Measurements from ENCODE around the gene COL5A1. TPM values are rescaled to one million over a fixed set of nuclear protein-coding genes. Genes with fewer than 3 reads are reported as not detected.

The COL5A1 gene
- total RNA-seq, 4 donors from 2014 or later = 8.4 to 14.7 (median 11.3) TPM

- WGBS, 2 donors = 69 to 76% methylated on average over 6 of the region's 6 CpGs
- DNase-seq (ENCODE audit: low spot score in 2 of 2) = no peak
- H3K4me3 ChIP-seq (ENCODE audit: low read depth, poor library complexity, severe bottlenecking) = no peak overlapping the region
- intact Hi-C loops (cut with DNase I; ENCODE audit: low total_unique reads) = no loop called here
- TF ChIP-seq POLR2A (IDR thresholded peaks at IDR 0.05) (no peak), CTCF (IDR thresholded peaks at IDR 0.05) (no peak)
Measured at GRCh38 chr9:134661299-134661698, 19.7 kb downstream of the COL5A1 start.

GRCh38 chr9:134661791-134662142 is 20.2 kb downstream of the COL5A1 start:
- WGBS, 2 donors = 51 to 75% methylated on average over 11 of the region's 11 CpGs
- TF ChIP-seq POLR2A (IDR thresholded peaks at IDR 0.05) = no peak
- TF ChIP-seq CTCF (IDR thresholded peaks at IDR 0.05) = no peak

GRCh38 chr9:134662143-134662876 is 20.7 kb downstream of the COL5A1 start:
- no peak overlapping the region for H3K4me3 ChIP-seq (ENCODE audit: low read depth, poor library complexity, severe bottlenecking)
- WGBS, 2 donors = 50 to 61% methylated on average over 16 to 17 of the region's 17 CpGs
- peak; percentile 47 to 90 for DNase-seq (ENCODE audit: low spot score in 2 of 2)
- intact Hi-C loops (cut with DNase I; ENCODE audit: low total_unique reads) = no loop called here
- TF ChIP-seq POLR2A (IDR thresholded peaks at IDR 0.05) (no peak), CTCF (IDR thresholded peaks at IDR 0.05) (no peak)

More at GRCh38 chr9:134661791-134662142, 20.2 kb downstream of the COL5A1 start:
- intact Hi-C loops (cut with DNase I; ENCODE audit: low total_unique reads) = no loop called here
- H3K4me3 ChIP-seq (ENCODE audit: low read depth, poor library complexity, severe bottlenecking) = no peak overlapping the region
- DNase-seq (ENCODE audit: low spot score in 2 of 2) = peak in 1 of 2 donors; percentile 86

- TF ChIP-seq CTCF (IDR thresholded peaks at IDR 0.05) = no peak
- TF ChIP-seq POLR2A (IDR thresholded peaks at IDR 0.05) = no peak
- 82 to 87% methylated on average over 10 of the region's 10 CpGs for WGBS, 2 donors
- no peak overlapping the region for H3K4me3 ChIP-seq (ENCODE audit: low read depth, poor library complexity, severe bottlenecking)
- no peak for DNase-seq (ENCODE audit: low spot score in 2 of 2)
- intact Hi-C loops (cut with DNase I; ENCODE audit: low total_unique reads) = no loop called here
Measured at GRCh38 chr9:134663084-134663483, 21.5 kb downstream of the COL5A1 start.

- WGBS, 2 donors = 70% methylated on average over 9 of the region's 9 CpGs
- TF ChIP-seq CTCF (IDR thresholded peaks at IDR 0.05) (no peak), POLR2A (IDR thresholded peaks at IDR 0.05) (no peak)
- peak in 1 of 2 donors; percentile 80 for DNase-seq (ENCODE audit: low spot score in 2 of 2)
- no peak overlapping the region for H3K4me3 ChIP-seq (ENCODE audit: low read depth, poor library complexity, severe bottlenecking)
- intact Hi-C loops (cut with DNase I; ENCODE audit: low total_unique reads) = no loop called here
Measured at GRCh38 chr9:134663753-134664415, 22.3 kb downstream of the COL5A1 start.
